ENCODE measurements around the gene RNF169. TPM values are rescaled to one million over a fixed set of nuclear protein-coding genes. Genes with fewer than 3 reads are reported as not detected.

Gene RNF169
- total and polyA plus RNA-seq, 9 of the 15 experiments (the other 6 are each of a cell fraction or from before 2014, with no cell fraction given), result 0.68 to 18.1 (median 10.1) TPM

DNA sequence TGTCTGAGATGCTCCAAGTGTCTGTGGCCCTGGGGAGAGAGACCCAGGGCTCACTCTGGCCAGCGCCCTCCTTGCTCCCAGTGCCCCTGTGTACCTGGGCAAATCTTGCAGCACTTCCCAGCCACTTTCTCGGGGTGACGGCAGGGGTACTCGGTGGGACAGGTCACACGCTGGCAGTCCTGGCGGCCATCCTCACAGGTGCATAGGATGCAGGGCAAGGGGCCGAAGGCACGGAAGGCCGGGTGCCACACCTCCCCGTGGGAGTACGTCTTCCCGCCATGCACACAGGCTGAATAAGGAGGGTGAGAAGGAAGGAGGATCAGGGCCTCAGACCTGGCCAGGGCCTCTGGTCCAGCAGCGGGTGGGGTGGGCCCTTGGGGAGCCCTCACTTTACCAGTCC lies 45.4 kb upstream of the RNF169 start:
- H3K4me1 ChIP-seq (replicated peaks in 1 of 2; ENCODE audit: control insufficient read depth in 2 of 2, insufficient read depth in 2 of 2, low read length in 2 of 2), result peaks cover 9 to 19% of the 10 kb centered on the region in 2 experiments; a peak in 4 of 5 replicates
- no peaks in the 10 kb centered on the region for H3K36me3 ChIP-seq (ENCODE audit: control insufficient read depth, insufficient read depth, low read length)
- no peak overlapping the region for H3K4me3 ChIP-seq
- no peak overlapping the region for H3K9ac ChIP-seq (ENCODE audit: insufficient read depth in 1 of 2, low read depth in 2 of 2, low read length in 2 of 2)
- H3K9me3 ChIP-seq (replicated peaks; ENCODE audit: control insufficient read depth, insufficient read depth, low read depth, low read length), result no peaks in the 10 kb centered on the region
- TF ChIP-seq ZNF717 (CRISPR knock-in tag; IDR thresholded peaks at IDR 0.05), result no peak
- TF ChIP-seq, protein P1, sequence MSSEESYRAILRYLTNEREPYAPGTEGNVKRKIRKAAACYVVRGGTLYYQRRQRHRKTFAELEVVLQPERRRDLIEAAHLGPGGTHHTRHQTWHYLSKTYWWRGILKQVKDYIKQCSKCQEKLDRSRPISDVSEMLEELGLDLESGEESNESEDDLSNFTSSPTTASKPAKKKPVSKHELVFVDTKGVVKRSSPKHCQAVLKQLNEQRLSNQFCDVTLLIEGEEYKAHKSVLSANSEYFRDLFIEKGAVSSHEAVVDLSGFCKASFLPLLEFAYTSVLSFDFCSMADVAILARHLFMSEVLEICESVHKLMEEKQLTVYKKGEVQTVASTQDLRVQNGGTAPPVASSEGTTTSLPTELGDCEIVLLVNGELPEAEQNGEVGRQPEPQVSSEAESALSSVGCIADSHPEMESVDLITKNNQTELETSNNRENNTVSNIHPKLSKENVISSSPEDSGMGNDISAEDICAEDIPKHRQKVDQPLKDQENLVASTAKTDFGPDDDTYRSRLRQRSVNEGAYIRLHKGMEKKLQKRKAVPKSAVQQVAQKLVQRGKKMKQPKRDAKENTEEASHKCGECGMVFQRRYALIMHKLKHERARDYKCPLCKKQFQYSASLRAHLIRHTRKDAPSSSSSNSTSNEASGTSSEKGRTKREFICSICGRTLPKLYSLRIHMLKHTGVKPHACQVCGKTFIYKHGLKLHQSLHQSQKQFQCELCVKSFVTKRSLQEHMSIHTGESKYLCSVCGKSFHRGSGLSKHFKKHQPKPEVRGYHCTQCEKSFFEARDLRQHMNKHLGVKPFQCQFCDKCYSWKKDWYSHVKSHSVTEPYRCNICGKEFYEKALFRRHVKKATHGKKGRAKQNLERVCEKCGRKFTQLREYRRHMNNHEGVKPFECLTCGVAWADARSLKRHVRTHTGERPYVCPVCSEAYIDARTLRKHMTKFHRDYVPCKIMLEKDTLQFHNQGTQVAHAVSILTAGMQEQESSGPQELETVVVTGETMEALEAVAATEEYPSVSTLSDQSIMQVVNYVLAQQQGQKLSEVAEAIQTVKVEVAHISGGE (CRISPR knock-in tag; IDR thresholded peaks at IDR 0.05), result no peak
- no peak for TF ChIP-seq STAT5A (IDR thresholded peaks at IDR 0.05; ENCODE audit: borderline replicate concordance, low read length)
- no peak for TF ChIP-seq RCOR1 (IDR thresholded peaks at IDR 0.05; ENCODE audit: borderline replicate concordance in 1 of 2, low read depth in 2 of 2, low read length in 2 of 2)
- in situ Hi-C loops (cut with MboI) (no loop called here), intact Hi-C loops (cut with micrococcal nuclease) (loop anchor here (2.0 to 10.0 kb wide), 3 partner anchors 71 to 542 kb away; partner anchors contain the start of gene TPBGL)
- ChIA-PET POLR2A (interaction anchor here (1.2 to 1.5 kb wide), 4 partner anchors 10 to 137 kb away, joined by 3 to 4 read pairs (median 4); no protein-coding TSS in a partner anchor), CTCF (ENCODE audit: low intra/inter-chr PET ratio) (interaction anchor here (1.4 to 1.7 kb wide), 3 partner anchors 23 to 545 kb away, joined by 8 to 13 read pairs (median 8); no protein-coding TSS in a partner anchor)
- no peak overlapping the region for H3K27ac ChIP-seq (ENCODE audit: extremely low read depth, low read depth, low read length)
- 37% methylated on average over 11 of the region's 13 CpGs for WGBS (ENCODE audit: insufficient coverage, low coverage, missing lambda C conversion rate)
- no peak overlapping the region for H3K4me2 ChIP-seq (ENCODE audit: insufficient read depth, low read length)
- H3K9me1 ChIP-seq (ENCODE audit: control insufficient read depth, insufficient read depth, low read length), result no peaks in the 10 kb centered on the region
- BruUV-seq (replicated peaks), result no TSS peak
- H3K27me3 ChIP-seq (ENCODE audit: control insufficient read depth in 2 of 2, insufficient read depth in 2 of 2, low read length in 2 of 2), result no peaks in the 10 kb centered on the region
- no peaks in the 10 kb centered on the region for H3K79me2 ChIP-seq (ENCODE audit: control insufficient read depth, insufficient read depth, low read length)
- DNase-seq (ENCODE audit: extremely low read depth in 1 of 4, low spot score in 3 of 4) (no peak), ATAC-seq (no peak), FAIRE-seq (no peak)
- H4K20me1 ChIP-seq (replicated peaks; ENCODE audit: control insufficient read depth, insufficient read depth, low read length), result no peaks in the 10 kb centered on the region
- H2AFZ ChIP-seq (ENCODE audit: low read depth, low read length), result no peak overlapping the region

Data from K562 (cell line).